ENCODE data around the gene RAD51B. TPM values are rescaled to one million over a fixed set of nuclear protein-coding genes. Genes with fewer than 3 reads are reported as not detected.

Gene RAD51B
- total RNA-seq, 1 experiment from 2014 or later: 16.7 TPM

GRCh38 chr14:68509188-68509983 is 689.8 kb downstream of the RAD51B start:
- Mint-ChIP-seq H3K27ac (no peak overlapping the region), H3K36me3 (ENCODE audit: insufficient read depth in 1 of 3, low read depth in 3 of 3) (peaks cover 0 to 2% (median 0%) of the 10 kb centered on the region in 3 experiments; a peak in 2 of 7 replicates), H3K4me1 (peaks cover 19 to 22% of the 10 kb centered on the region in 2 experiments), H3K27me3 (ENCODE audit: low read depth) (no peaks in the 10 kb centered on the region), H3K4me3 (no peak overlapping the region), H3K9me3 (no peaks in the 10 kb centered on the region; a peak in 1 of 5 replicates)
- Histone ChIP-seq H2BK120ac (ENCODE audit: low read depth, low read length, poor library complexity, severe bottlenecking) (no peak overlapping the region), H4K91ac (ENCODE audit: insufficient read length, low read depth, low read length) (no peak overlapping the region), H3K9ac (ENCODE audit: extremely low read depth, insufficient read length, low read length) (no peak overlapping the region), H4K20me1 (ENCODE audit: control insufficient read depth, insufficient read depth, insufficient read length) (no peaks in the 10 kb centered on the region), H2BK15ac (ENCODE audit: low read depth, low read length) (no peak overlapping the region), H2AK5ac (ENCODE audit: insufficient read length, low read length) (no peak overlapping the region), H3K9me3 (ENCODE audit: control insufficient read depth, low read depth, low read length) (no peaks in the 10 kb centered on the region), H3K14ac (ENCODE audit: insufficient read depth, low read length) (no peak overlapping the region), H3T11ph (ENCODE audit: low read length) (no peak overlapping the region), H3K4ac (ENCODE audit: low read depth, low read length) (no peak overlapping the region), H4K5ac (ENCODE audit: insufficient read length, low read depth, low read length) (no peak overlapping the region), H3K56ac (ENCODE audit: insufficient read length, low read depth, low read length) (no peak overlapping the region), H3K23me2 (ENCODE audit: insufficient read length, low read depth, low read length, poor library complexity, severe bottlenecking) (no peaks in the 10 kb centered on the region), H3K4me2 (ENCODE audit: insufficient read depth, insufficient read length, low read length) (no peak overlapping the region), H2BK12ac (ENCODE audit: insufficient read length, low read depth, low read length) (no peak overlapping the region), H3K23ac (ENCODE audit: insufficient read length, low read depth, low read length) (no peak overlapping the region), H4K8ac (replicated peaks; ENCODE audit: insufficient read length, low read depth, low read length) (no peak overlapping the region), H2BK5ac (ENCODE audit: insufficient read length, low read length) (no peak overlapping the region), H3K79me2 (ENCODE audit: insufficient read depth, low read length) (no peaks in the 10 kb centered on the region), H3K79me1 (ENCODE audit: insufficient read depth, low read depth, low read length, poor library complexity, severe bottlenecking) (no peaks in the 10 kb centered on the region), H2AFZ (ENCODE audit: low read length) (no peak overlapping the region), H3K4me1 (ENCODE audit: insufficient read depth, low read length) (peaks cover 5% of the 10 kb centered on the region; the same call in 1 of the 2 replicates), H3K18ac (ENCODE audit: insufficient read length, low read depth, low read length) (no peak overlapping the region), H2BK20ac (ENCODE audit: low read depth, low read length, poor library complexity, severe bottlenecking) (no peak overlapping the region), H3K27me3 (ENCODE audit: insufficient read depth, low read length) (no peaks in the 10 kb centered on the region), H3K27ac (ENCODE audit: insufficient read length, low read depth, low read length) (no peak overlapping the region)
- no peak for TF ChIP-seq CTCF (conservative IDR thresholded peaks at IDR 0.05)
- DNase-seq: no peak
- WGBS (ENCODE audit: extremely low coverage, insufficient read length, low lambda C conversion rate): no CpG with 5 or more reads among the region's 9 CpGs
